ENCODE data around the gene CHADL.
"Not testable (repeated sequence)": the region's sequence is repeated elsewhere in the genome, so short reads cannot be mapped to it uniquely, and the experiment has no call there.

The CHADL gene

GRCh38 chr22:41267958-41268357 lies 27.2 kb upstream of the CHADL start:
- Mint-ChIP-seq H3K4me3 (no peak overlapping the region), H3K4me1 (ENCODE audit: low read depth) (peaks cover 1% of the 10 kb centered on the region), H3K9me3 (no peaks in the 10 kb centered on the region), H3K27me3 (ENCODE audit: low read depth) (no peaks in the 10 kb centered on the region), H3K36me3 (ENCODE audit: low read depth) (peaks cover 49% of the 10 kb centered on the region), H3K27ac (no peak overlapping the region)
- no peak for DNase-seq (ENCODE audit: low spot score)

- H3K36me3 Mint-ChIP-seq (ENCODE audit: low read depth), result peaks cover 50% of the 10 kb centered on the region
- no peak overlapping the region for H3K4me3 Mint-ChIP-seq
- no peak for DNase-seq (ENCODE audit: low spot score)
- no peak overlapping the region for H3K27ac Mint-ChIP-seq
- no peaks in the 10 kb centered on the region for H3K27me3 Mint-ChIP-seq (ENCODE audit: low read depth)
- H3K9me3 Mint-ChIP-seq, result no peaks in the 10 kb centered on the region
- H3K4me1 Mint-ChIP-seq (ENCODE audit: low read depth), result peaks cover 1% of the 10 kb centered on the region
Observed at GRCh38 chr22:41264408-41264941, 23.7 kb upstream of the CHADL start.

- Mint-ChIP-seq H3K4me3 (no peak overlapping the region), H3K36me3 (ENCODE audit: low read depth) (peaks cover 49% of the 10 kb centered on the region), H3K9me3 (no peaks in the 10 kb centered on the region), H3K4me1 (ENCODE audit: low read depth) (no peaks in the 10 kb centered on the region), H3K27ac (no peak overlapping the region), H3K27me3 (ENCODE audit: low read depth) (no peaks in the 10 kb centered on the region)
- DNase-seq (ENCODE audit: low spot score), result no peak
Observed at GRCh38 chr22:41263704-41264103, 23.0 kb upstream of the CHADL start.

GRCh38 chr22:41262250-41262765 lies 21.6 kb upstream of the CHADL start:
- no peaks in the 10 kb centered on the region for H3K27me3 Mint-ChIP-seq (ENCODE audit: low read depth)
- H3K4me1 Mint-ChIP-seq (ENCODE audit: low read depth), result no peaks in the 10 kb centered on the region
- peaks cover 47% of the 10 kb centered on the region for H3K36me3 Mint-ChIP-seq (ENCODE audit: low read depth)
- no peak overlapping the region for H3K27ac Mint-ChIP-seq
- no peak for DNase-seq (ENCODE audit: low spot score)
- no peaks in the 10 kb centered on the region for H3K9me3 Mint-ChIP-seq
- H3K4me3 Mint-ChIP-seq, result no peak overlapping the region

- Mint-ChIP-seq H3K36me3 (ENCODE audit: low read depth) (peaks cover 52% of the 10 kb centered on the region), H3K4me3 (no peak overlapping the region), H3K27ac (no peak overlapping the region), H3K4me1 (ENCODE audit: low read depth) (no peaks in the 10 kb centered on the region), H3K9me3 (no peaks in the 10 kb centered on the region), H3K27me3 (ENCODE audit: low read depth) (no peaks in the 10 kb centered on the region)
- DNase-seq (ENCODE audit: low spot score), result no peak
Observed at GRCh38 chr22:41261541-41262249, 21.0 kb upstream of the CHADL start.

- Mint-ChIP-seq H3K9me3 (no peaks in the 10 kb centered on the region), H3K27ac (no peak overlapping the region), H3K36me3 (ENCODE audit: low read depth) (peaks cover 51% of the 10 kb centered on the region)
Observed at GRCh38 chr22:41260871-41261270, 20.1 kb upstream of the CHADL start.

GRCh38 chr22:41259756-41260155 lies 19.0 kb upstream of the CHADL start:
- H3K27me3 Mint-ChIP-seq (ENCODE audit: low read depth); H3K27ac Mint-ChIP-seq; H3K4me1 Mint-ChIP-seq (ENCODE audit: low read depth); DNase-seq (ENCODE audit: low spot score); H3K9me3 Mint-ChIP-seq; H3K4me3 Mint-ChIP-seq: not testable (repeated sequence)
- H3K36me3 Mint-ChIP-seq (ENCODE audit: low read depth), result peaks cover 49% of the 10 kb centered on the region

More at GRCh38 chr22:41260871-41261270, 20.1 kb upstream of the CHADL start:
- DNase-seq (ENCODE audit: low spot score), result no peak
- Mint-ChIP-seq H3K4me1 (ENCODE audit: low read depth) (no peaks in the 10 kb centered on the region), H3K4me3 (no peak overlapping the region), H3K27me3 (ENCODE audit: low read depth) (no peaks in the 10 kb centered on the region)

- H3K4me1 Mint-ChIP-seq (ENCODE audit: low read depth), result no peaks in the 10 kb centered on the region
- peaks cover 41% of the 10 kb centered on the region for H3K36me3 Mint-ChIP-seq (ENCODE audit: low read depth)
- H3K4me3 Mint-ChIP-seq, result no peak overlapping the region
- no peaks in the 10 kb centered on the region for H3K9me3 Mint-ChIP-seq
- no peaks in the 10 kb centered on the region for H3K27me3 Mint-ChIP-seq (ENCODE audit: low read depth)
- DNase-seq (ENCODE audit: low spot score), result no peak
- H3K27ac Mint-ChIP-seq, result no peak overlapping the region
Observed at GRCh38 chr22:41257696-41258095, 17.0 kb upstream of the CHADL start.

GRCh38 chr22:41256254-41257253 lies 15.8 kb upstream of the CHADL start:
- DNase-seq (ENCODE audit: low spot score), result no peak
- no peak overlapping the region for H3K27ac Mint-ChIP-seq
- H3K9me3 Mint-ChIP-seq, result no peaks in the 10 kb centered on the region
- no peaks in the 10 kb centered on the region for H3K4me1 Mint-ChIP-seq (ENCODE audit: low read depth)
- peaks cover 40% of the 10 kb centered on the region for H3K36me3 Mint-ChIP-seq (ENCODE audit: low read depth)
- no peaks in the 10 kb centered on the region for H3K27me3 Mint-ChIP-seq (ENCODE audit: low read depth)
- H3K4me3 Mint-ChIP-seq, result no peak overlapping the region

GRCh38 chr22:41254230-41254629 lies 13.5 kb upstream of the CHADL start:
- Mint-ChIP-seq H3K4me3 (no peak overlapping the region), H3K27ac (peak overlapping the region; percentile 55), H3K9me3 (no peaks in the 10 kb centered on the region), H3K27me3 (ENCODE audit: low read depth) (no peaks in the 10 kb centered on the region), H3K36me3 (ENCODE audit: low read depth) (peaks cover 50% of the 10 kb centered on the region), H3K4me1 (ENCODE audit: low read depth) (no peaks in the 10 kb centered on the region)
- no peak for DNase-seq (ENCODE audit: low spot score)

- H3K27ac Mint-ChIP-seq, result no peak overlapping the region
- peaks cover 45% of the 10 kb centered on the region for H3K36me3 Mint-ChIP-seq (ENCODE audit: low read depth)
- no peaks in the 10 kb centered on the region for H3K4me1 Mint-ChIP-seq (ENCODE audit: low read depth)
- no peaks in the 10 kb centered on the region for H3K9me3 Mint-ChIP-seq
- H3K4me3 Mint-ChIP-seq, result no peak overlapping the region
- H3K27me3 Mint-ChIP-seq (ENCODE audit: low read depth), result no peaks in the 10 kb centered on the region
- DNase-seq (ENCODE audit: low spot score), result no peak
Observed at GRCh38 chr22:41252365-41252764, 11.6 kb upstream of the CHADL start.

- Mint-ChIP-seq H3K27me3 (ENCODE audit: low read depth) (no peaks in the 10 kb centered on the region), H3K36me3 (ENCODE audit: low read depth) (peaks cover 32% of the 10 kb centered on the region), H3K4me3 (no peak overlapping the region), H3K4me1 (ENCODE audit: low read depth) (no peaks in the 10 kb centered on the region), H3K9me3 (no peaks in the 10 kb centered on the region), H3K27ac (no peak overlapping the region)
- DNase-seq (ENCODE audit: low spot score), result no peak
Observed at GRCh38 chr22:41250127-41250526, 9.4 kb upstream of the CHADL start.

- H3K27me3 Mint-ChIP-seq (ENCODE audit: low read depth), result no peaks in the 10 kb centered on the region
- no peak overlapping the region for H3K4me3 Mint-ChIP-seq
- DNase-seq (ENCODE audit: low spot score), result no peak
- no peaks in the 10 kb centered on the region for H3K9me3 Mint-ChIP-seq
- no peak overlapping the region for H3K27ac Mint-ChIP-seq
- peaks cover 32% of the 10 kb centered on the region for H3K36me3 Mint-ChIP-seq (ENCODE audit: low read depth)
- no peaks in the 10 kb centered on the region for H3K4me1 Mint-ChIP-seq (ENCODE audit: low read depth)
Observed at GRCh38 chr22:41249442-41249841, 8.7 kb upstream of the CHADL start.

- no peaks in the 10 kb centered on the region for H3K27me3 Mint-ChIP-seq (ENCODE audit: low read depth)
- no peaks in the 10 kb centered on the region for H3K9me3 Mint-ChIP-seq
- no peaks in the 10 kb centered on the region for H3K4me1 Mint-ChIP-seq (ENCODE audit: low read depth)
- H3K4me3 Mint-ChIP-seq, result no peak overlapping the region
- H3K36me3 Mint-ChIP-seq (ENCODE audit: low read depth), result peaks cover 28% of the 10 kb centered on the region
- no peak overlapping the region for H3K27ac Mint-ChIP-seq
- DNase-seq (ENCODE audit: low spot score), result no peak
Observed at GRCh38 chr22:41248758-41249157, 8.0 kb upstream of the CHADL start.

Measured in T-helper 2 cell treated with Interferon-gamma antibody and Interleukin-4, amounts not matched to agents 5 μg/mL and 100 μg/mL, for 36 hours (primary cell).